ENCODE data around the gene CFAP100. TPM values are rescaled to one million over a fixed set of nuclear protein-coding genes. Genes with fewer than 3 reads are reported as not detected.

The CFAP100 gene
- total RNA-seq, 1 experiment from 2014 or later = not detected

DNA sequence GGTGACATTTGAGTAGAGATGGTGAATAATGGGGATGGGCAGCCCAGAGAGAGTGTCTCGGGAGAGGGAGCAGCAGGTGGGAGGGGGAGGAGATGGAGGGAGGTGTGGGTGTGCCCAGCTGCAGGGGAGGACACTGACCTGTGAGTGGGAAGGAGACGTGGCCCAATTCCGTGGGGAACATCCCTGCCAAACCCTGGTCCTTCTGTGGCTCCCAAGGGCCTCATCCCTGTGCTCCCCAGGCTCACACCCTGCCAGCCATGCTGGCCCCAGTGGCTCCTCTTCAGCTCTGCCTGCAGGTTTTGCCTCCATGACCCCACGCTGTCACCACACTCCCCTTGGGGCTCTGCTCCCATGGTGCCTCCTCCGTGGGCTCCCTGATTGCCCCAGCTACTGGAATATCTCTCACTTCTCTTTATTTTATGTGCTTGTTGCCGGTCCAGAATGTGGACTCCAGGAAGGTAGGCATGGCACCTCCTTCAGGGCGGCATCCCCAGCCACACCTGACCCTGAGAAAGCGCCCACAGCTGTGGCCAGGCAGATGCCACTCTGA, 7.0 kb downstream of the CFAP100 start:
- intact Hi-C loops (cut with micrococcal nuclease) = no loop called here
- CTCF ChIA-PET = no interaction called here

More for the DNA sequence above, 7.0 kb downstream of the CFAP100 start:
- Histone ChIP-seq H3K4me1 (ENCODE audit: control insufficient read depth in 1 of 2, insufficient read depth in 2 of 2, low read length in 2 of 2) (no peaks in the 10 kb centered on the region), H3K27ac (ENCODE audit: low read depth, low read length) (no peak overlapping the region), H3K9me2 (ENCODE audit: insufficient read depth) (no peaks in the 10 kb centered on the region), H3K4me2 (ENCODE audit: low read length) (no peak overlapping the region), H3K4me3 (replicated peaks in 1 of 2; ENCODE audit: low read depth in 1 of 2, low read length in 2 of 2) (no peak overlapping the region), H4K20me1 (ENCODE audit: insufficient read depth) (no peaks in the 10 kb centered on the region), H3K36me3 (ENCODE audit: control insufficient read depth in 1 of 2, insufficient read depth in 2 of 2, low read length in 2 of 2) (no peaks in the 10 kb centered on the region), H3K79me2 (ENCODE audit: insufficient read depth, low read length) (no peaks in the 10 kb centered on the region), H2AFZ (ENCODE audit: low read depth, low read length, poor library complexity, severe bottlenecking) (no peak overlapping the region), H3K9ac (ENCODE audit: low read length) (no peak overlapping the region), H3K27me3 (ENCODE audit: insufficient read depth, low read length) (no peaks in the 10 kb centered on the region), H3K9me3 (ENCODE audit: control insufficient read depth in 1 of 2, insufficient read depth in 1 of 2, low read depth in 1 of 2, low read length in 2 of 2) (no peaks in the 10 kb centered on the region)
- POLR2A ChIA-PET = no interaction called here
- no peak for ATAC-seq
- no TSS peak for BruUV-seq (replicated peaks)
- TF ChIP-seq ELF1 (IDR thresholded peaks at IDR 0.05; ENCODE audit: borderline replicate concordance, low read depth) (no peak), EZH2phosphoT487 (IDR thresholded peaks at IDR 0.05; ENCODE audit: borderline replicate concordance) (no peak), SIN3A (IDR thresholded peaks at IDR 0.05; ENCODE audit: low read depth) (no peak), POLR2A (IDR thresholded peaks at IDR 0.05; ENCODE audit: borderline replicate concordance, extremely low read depth, insufficient read depth, insufficient read length) (no peak), REST (IDR thresholded peaks at IDR 0.05; ENCODE audit: low read depth) (no peak), FOSL1 (IDR thresholded peaks at IDR 0.05; ENCODE audit: low read depth) (no peak)
- RAD21 ChIA-PET (ENCODE audit: low non-redundant PET in 1 of 2, low total read pairs in 2 of 2, uncharacterized antibody in 2 of 2, unreplicated experiment in 2 of 2) = no interaction called here
- no peak for DNase-seq (ENCODE audit: low read depth, low spot score)
